K562 (cell line): ENCODE data around the gene SERTAD4. TPM values are rescaled to one million over a fixed set of nuclear protein-coding genes. Genes with fewer than 3 reads are reported as not detected.

Source experiments
- ATAC-seq: fragments of 200-7000 bp; cut with Tn5 transposase; 3 replicates; pipeline ENCODE4 v1.9.1; 2020; ENCODE audit warnings: moderate library complexity
- BruUV-seq: library from RNA; stranded (reverse); fragments of 400-500 nt; replicated peaks from 2 replicates; lab custom pipeline; 2021; lab: Mats Ljungman, UMichigan
- CTCF ChIA-PET: fragments of 300-600 bp; formaldehyde crosslinking; extraction: SDS; loops from one replicate; lab custom pipeline; 2021; ENCODE audit warnings: low intra/inter-chr PET ratio; lab: Yijun Ruan, JAX
- POLR2A ChIA-PET: fragments of 300-600, 350-650 bp; sonication (Branson Sonifier 250); formaldehyde crosslinking; extraction: SDS; loops from one replicate; lab custom pipeline; 2021; ENCODE audit warnings: antibody characterized with exemption, inconsistent platforms; lab: Yijun Ruan, JAX
- DNase-seq, 4 experiments: peaks; one replicate each; pipeline versions ENCODE4 v3.0.0 to v3.0.0-alpha.2; 2011 to 2018; ENCODE audit warnings: low spot score in 3 of 4, mixed read lengths in 3 of 4; ENCODE audit errors: extremely low read depth in 1 of 4
- FAIRE-seq: peaks from 2 replicates; lab custom pipeline; 2011; peaks lifted over from hg19 to GRCh38; lab: Jason Lieb, UNC
- H2AFZ ChIP-seq: 2 replicates; pipeline ENCODE4 v1.6.0; 2011; ENCODE audit warnings: low read depth, low read length, control low read depth, inconsistent platforms
- H3K27ac ChIP-seq: fragments of 200-600 bp; 3 replicates; pipeline ENCODE4 v1.8.0; 2011; ENCODE audit warnings: low read depth, mild to moderate bottlenecking, control low read depth, inconsistent platforms, low read length, moderate library complexity, mixed read lengths; ENCODE audit errors: extremely low read depth
- H3K27me3 ChIP-seq, 2 experiments: fragments of 300-600 bp in 1 of 2; 2 replicates in 1 of 2; 3 replicates in 1 of 2; pipeline versions ENCODE4 v1.6.0 to v1.8.0; 2011; ENCODE audit warnings: inconsistent platforms in 2 of 2, low read length in 2 of 2, mild to moderate bottlenecking in 1 of 2, mixed read lengths in 1 of 2, moderate library complexity in 1 of 2; ENCODE audit not compliant: control insufficient read depth in 2 of 2, insufficient read depth in 2 of 2
- H3K36me3 ChIP-seq: fragments of 300-600 bp; 3 replicates; pipeline ENCODE4 v1.8.0; 2011; ENCODE audit warnings: mild to moderate bottlenecking, low read length, inconsistent platforms; ENCODE audit not compliant: control insufficient read depth, insufficient read depth
- H3K4me1 ChIP-seq, 2 experiments: fragments of 200-600 bp in 1 of 2; replicated peaks in 1 of 2; 2 replicates in 1 of 2; 3 replicates in 1 of 2; pipeline versions ENCODE4 v1.5.1 to v1.8.0; 2011; ENCODE audit warnings: inconsistent platforms in 2 of 2, low read length in 2 of 2, mild to moderate bottlenecking in 1 of 2, mixed read lengths in 1 of 2, moderate library complexity in 1 of 2; ENCODE audit not compliant: control insufficient read depth in 2 of 2, insufficient read depth in 2 of 2
- H3K4me2 ChIP-seq: 2 replicates; pipeline ENCODE4 v1.6.1; 2011; ENCODE audit warnings: low read length, control low read depth, inconsistent platforms, mixed read lengths; ENCODE audit not compliant: insufficient read depth
- H3K4me3 ChIP-seq: fragments of 200-600 bp; sonication (generic), shearing (Covaris generic); 2 replicates; pipeline ENCODE4 v1.5.1; 2016; ENCODE audit warnings: control low read depth, inconsistent platforms
- H3K79me2 ChIP-seq: fragments of 200-600 bp; 3 replicates; pipeline ENCODE4 v1.8.0; 2011; ENCODE audit warnings: low read length, inconsistent platforms; ENCODE audit not compliant: control insufficient read depth, insufficient read depth
- H3K9ac ChIP-seq, 2 experiments: 2 replicates each; pipeline versions ENCODE4 v1.6.0 to v1.6.1; 2011; ENCODE audit warnings: low read depth in 2 of 2, low read length in 2 of 2, control low read depth in 1 of 2, inconsistent platforms in 1 of 2, mild to moderate bottlenecking in 1 of 2, mixed read lengths in 1 of 2; ENCODE audit not compliant: insufficient read depth in 1 of 2
- H3K9me1 ChIP-seq: one replicate; pipeline ENCODE4 v1.6.0; 2011; ENCODE audit warnings: inconsistent platforms, mild to moderate bottlenecking, low read length, moderate library complexity; ENCODE audit not compliant: control insufficient read depth, insufficient read depth
- H3K9me3 ChIP-seq: replicated peaks from 2 replicates; pipeline ENCODE4 v1.5.1; 2011; ENCODE audit warnings: low read depth, low read length, inconsistent platforms; ENCODE audit not compliant: control insufficient read depth, insufficient read depth
- H4K20me1 ChIP-seq: replicated peaks from 2 replicates; pipeline ENCODE4 v1.6.1; 2011; ENCODE audit warnings: low read length, inconsistent platforms, mixed read lengths; ENCODE audit not compliant: control insufficient read depth, insufficient read depth
- CREM ChIP-seq: IDR thresholded peaks from 2 replicates; pipeline ENCODE4 v1.6.1; 2014; ENCODE audit warnings: antibody characterized with exemption, low read depth
- ETV6 ChIP-seq, 3 experiments: fragments of 150-350 bp in 1 of 3; sonication (generic) in 1 of 3; formaldehyde crosslinking in 1 of 3; IDR thresholded peaks; 2 replicates each; pipeline versions ENCODE4 v1.6.1 to v1.8.0; 2014 to 2022; ENCODE audit warnings: borderline replicate concordance in 2 of 3, low read depth in 2 of 3, antibody characterized with exemption in 1 of 3, low read length in 1 of 3, mild to moderate bottlenecking in 1 of 3, missing genetic modification reagents in 1 of 3
- RNF2 ChIP-seq: sonication (generic); IDR thresholded peaks from 2 replicates; pipeline ENCODE4 v1.6.1; 2016
- SAFB2 ChIP-seq: fragments of 200-400 bp; formaldehyde crosslinking; IDR thresholded peaks from 2 replicates; pipeline ENCODE4 v1.6.1; 2018; ENCODE audit warnings: borderline replicate concordance, low read length, low read depth, moderate library complexity; ENCODE audit not compliant: severe bottlenecking
- SNRNP70 ChIP-seq: fragments of 200-400 bp; formaldehyde crosslinking; optimal IDR thresholded peaks from 2 replicates; pipeline ENCODE3; 2017; ENCODE audit warnings: low read depth, low read length
- TAF15 ChIP-seq: fragments of 200-400 bp; formaldehyde crosslinking; IDR thresholded peaks from 2 replicates; pipeline ENCODE4 v1.6.1; 2017; ENCODE audit warnings: mild to moderate bottlenecking, low read depth, low read length, moderate library complexity
- ZBTB26 ChIP-seq: fragments of 450-650 bp; formaldehyde crosslinking; IDR thresholded peaks from 2 replicates; pipeline ENCODE4 v1.4.0; 2022; ENCODE audit warnings: missing genetic modification characterization
- ZNF232 ChIP-seq: sonication (generic); formaldehyde crosslinking; IDR thresholded peaks from 2 replicates; pipeline ENCODE4 v1.8.0; 2022; ENCODE audit warnings: mild to moderate bottlenecking, missing genetic modification reagents
- WGBS: fragments of 100-300 bp; shearing (Covaris generic); methylation state at CpG from one replicate; pipeline ENCODE4 v1.1.6; 2016; ENCODE audit warnings: low coverage, mixed read lengths; ENCODE audit not compliant: insufficient coverage; ENCODE audit errors: missing lambda C conversion rate; 5-methylcytosine and 5-hydroxymethylcytosine counted together
- in situ Hi-C: fragments of 300-500 bp; cut with MboI; formaldehyde crosslinking; loops from 4 replicates; pipeline ENCODE4 v1.15.0; 2018; ENCODE audit warnings: inconsistent platforms, mixed read lengths
- intact Hi-C: fragments of 100-400 bp; cut with micrococcal nuclease; formaldehyde crosslinking; loops from 2 replicates; pipeline ENCODE4 v1.14.2; 2022
- polyA plus RNA-seq, 8 experiments: library from polyadenylated mRNA; depleted of rRNA in 4 of 8; stranded (reverse) in 5 of 8; unstranded in 3 of 8; fragments of >200 nt; fragmentation: Nextera tagmentation in 2 of 8; fragmentation: Illumina TruSeq in 1 of 8; extraction: Ambion mirVana in 2 of 8; extraction: Trizol in 1 of 8; gene quantifications; 2 replicates each; pipeline versions ENCODE4 v1.2.1 to v1.2.3, GENCODE V29; 2011 to 2014; ENCODE audit warnings: inconsistent platforms in 1 of 8, missing spikeins in 1 of 8
- total RNA-seq, 7 experiments: library from RNA; depleted of rRNA in 6 of 7; stranded (reverse); fragments of >200 nt in 6 of 7; fragmentation: Illumina TruSeq in 2 of 7; extraction: Trizol in 2 of 7; gene quantifications; 2 replicates each; pipeline versions ENCODE4 v1.2.1 to v1.2.3, GENCODE V29; 2011 to 2021; ENCODE audit warnings: low replicate concordance in 1 of 7

SERTAD4 gene
- total and polyA plus RNA-seq, 9 of the 15 experiments (the other 6 are each of a cell fraction or from before 2014, with no cell fraction given) = not detected

DNA sequence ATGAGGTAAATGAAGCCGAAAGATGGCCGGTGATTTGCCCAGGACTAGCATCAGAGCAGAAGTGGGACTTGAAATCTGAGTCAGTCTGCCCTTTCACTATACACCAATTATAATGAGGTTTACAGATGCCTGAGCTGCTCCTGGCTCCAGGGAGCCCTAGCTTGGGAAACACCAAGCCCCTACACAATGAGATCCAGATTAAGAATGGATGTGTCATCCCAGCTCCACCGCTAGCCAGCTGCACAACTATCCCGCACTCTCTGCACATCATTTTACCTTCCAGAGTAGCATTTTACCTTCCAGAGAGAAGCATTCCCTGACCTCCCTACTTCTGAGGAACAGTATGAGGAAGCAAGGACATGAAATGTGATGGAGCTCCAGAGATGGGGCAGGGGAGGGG lies 27.0 kb downstream of the SERTAD4 start:
- no peaks in the 10 kb centered on the region for H3K36me3 ChIP-seq
- H3K9me1 ChIP-seq = no peaks in the 10 kb centered on the region
- no peak for FAIRE-seq
- intact Hi-C loops = no loop called here
- H3K4me3 ChIP-seq = no peak overlapping the region
- no peak for ATAC-seq
- CTCF ChIA-PET = no interaction called here
- no peak overlapping the region for H2AFZ ChIP-seq
- no peak for TF ChIP-seq ETV6 (IDR thresholded peaks at IDR 0.05; ENCODE audit: borderline replicate concordance in 1 of 2, low read depth in 2 of 2, low read length in 1 of 2)
- no peak for TF ChIP-seq ETV6 (CRISPR knock-in tag; IDR thresholded peaks at IDR 0.05; ENCODE audit: borderline replicate concordance)
- TF ChIP-seq SAFB2 = no peak
- no peak for TF ChIP-seq SNRNP70
- TF ChIP-seq CREM = no peak
- no peak for TF ChIP-seq RNF2
- TF ChIP-seq TAF15 = no peak
- no peak for TF ChIP-seq ZNF232 (CRISPR knock-in tag)
- TF ChIP-seq ZBTB26 (CRISPR knock-in tag) = no peak
- TF ChIP-seq, all 486 proteins: peak for 0
- BruUV-seq = no TSS peak
- Histone ChIP-seq H3K4me1 (no peaks in the 10 kb centered on the region), H3K27ac (no peak overlapping the region), H3K9me3 (no peaks in the 10 kb centered on the region), H3K79me2 (no peaks in the 10 kb centered on the region), H3K4me2 (no peak overlapping the region), H4K20me1 (no peaks in the 10 kb centered on the region), H3K9ac (no peak overlapping the region), H3K27me3 (peaks cover 0 to 5% of the 10 kb centered on the region in 2 experiments; a peak in 1 of 5 replicates)
- POLR2A ChIA-PET = no interaction called here
- WGBS = 0% methylated on average over 4 of the region's 4 CpGs
- DNase-seq = no peak
- in situ Hi-C loops = no loop called here
